HG03469 (cell line): ENCODE results near the gene PRRT3.

Experiments
- ATAC-seq: cut with Tn5 transposase; IDR thresholded peaks from one replicate; pipeline ENCODE4 v1.9.1; 2021; ENCODE audit warnings: mild to moderate bottlenecking, moderate library complexity, moderate number of reproducible peaks; ENCODE audit not compliant: unreplicated experiment

PRRT3 gene

DNA sequence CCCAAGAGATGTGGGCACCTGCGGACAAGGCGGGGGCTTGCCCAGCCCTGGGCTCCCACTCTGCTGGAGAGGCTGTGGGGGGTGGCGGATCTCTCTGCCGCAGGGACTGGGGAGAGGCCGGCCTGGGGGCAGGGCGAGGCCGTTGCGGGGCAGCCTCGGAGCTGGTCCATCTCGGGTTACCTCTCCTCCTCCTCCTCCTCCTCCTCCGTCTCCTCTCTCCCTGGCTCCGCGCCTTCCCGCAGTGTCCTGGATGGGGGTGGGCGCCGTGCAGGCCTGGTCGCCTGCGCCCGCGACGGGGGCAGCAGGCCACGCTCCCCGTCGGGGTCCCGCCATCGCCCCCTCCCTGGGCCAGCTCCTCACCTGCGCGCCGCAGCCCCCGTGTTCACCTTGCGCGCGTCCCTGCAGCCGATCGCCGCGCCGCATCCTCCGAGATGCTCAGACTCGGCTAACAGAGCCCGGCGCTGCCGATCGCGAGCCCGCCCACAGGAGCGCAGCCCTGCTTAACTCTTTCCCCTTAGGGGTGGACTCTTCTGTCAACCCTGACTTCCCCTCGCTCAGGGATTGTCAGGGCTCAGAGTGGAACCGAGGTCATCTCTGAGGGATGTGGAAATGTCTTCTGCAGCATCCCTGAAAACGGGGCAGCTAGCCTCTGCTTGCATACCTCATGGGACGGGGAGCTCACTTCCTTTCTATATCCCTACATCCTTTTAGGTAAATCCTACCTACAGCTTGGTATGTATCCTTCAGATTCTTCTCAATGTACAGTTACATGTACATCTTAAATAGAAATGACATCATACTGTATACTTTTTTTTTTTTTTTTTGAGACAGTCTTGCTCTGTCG lies at the start of gene PRRT3:
PRRT3 (minus strand) TSS at position 447 of the 844 bp plus-strand sequence. CDS start 2,293 bp downstream, outside the sequence.
- no peak for ATAC-seq

DNA sequence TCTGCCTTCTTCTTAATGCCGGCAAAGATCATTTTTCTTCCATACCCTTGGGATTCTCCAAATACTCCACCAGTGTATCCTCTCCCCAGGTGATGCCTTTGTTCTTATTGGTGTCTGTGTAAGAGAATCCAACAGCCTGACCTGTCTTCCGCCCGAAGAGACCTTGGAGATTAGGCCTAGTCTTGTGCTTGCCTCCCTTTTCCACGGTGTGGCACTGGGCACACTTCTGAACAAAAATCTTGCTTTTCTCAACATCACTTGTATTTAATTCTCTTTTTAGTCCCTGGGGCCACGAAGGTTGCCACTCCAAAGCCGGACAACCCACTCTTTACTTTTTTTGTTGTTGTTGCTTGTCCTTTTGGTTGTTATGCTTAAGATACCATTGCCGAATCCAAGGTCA lies 48.5 kb upstream of the PRRT3 start:
- no peak for ATAC-seq

DNA sequence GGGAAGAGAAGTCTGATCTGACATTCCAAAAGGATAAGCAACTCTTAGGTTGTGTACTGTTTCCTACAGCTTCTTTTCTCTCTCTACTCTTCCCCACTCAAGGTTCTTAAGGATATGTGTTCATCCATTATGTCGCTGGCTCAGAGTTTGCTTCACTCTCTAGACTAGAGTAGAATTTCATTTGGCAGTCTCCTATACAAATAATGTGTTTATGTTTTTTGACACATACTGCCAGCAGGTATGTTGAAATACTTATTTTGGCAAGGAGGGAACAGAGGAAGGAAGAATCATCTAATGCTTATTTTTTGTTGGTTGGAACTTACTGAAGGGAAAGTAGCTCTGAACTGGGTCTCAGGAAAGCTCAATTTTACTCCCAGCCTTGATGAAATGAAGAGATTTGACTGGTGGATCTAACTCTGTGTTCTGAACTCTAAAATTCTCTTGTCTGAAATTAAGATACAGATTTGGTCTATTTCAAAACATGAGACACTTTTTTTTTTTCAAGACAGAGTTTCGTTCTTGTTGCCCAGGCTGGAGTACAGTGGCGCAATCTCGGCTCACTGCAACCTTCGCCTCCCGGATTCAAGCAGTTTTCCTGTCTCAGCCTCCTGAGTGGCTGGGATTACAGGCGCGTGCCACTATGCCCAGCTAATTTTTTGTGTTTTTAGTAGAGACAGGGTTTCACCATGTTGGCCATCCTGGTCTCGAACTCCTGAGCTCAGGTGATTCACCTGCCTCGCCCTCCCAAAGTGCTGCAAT lies 42.1 kb upstream of the PRRT3 start:
- no peak for ATAC-seq

DNA sequence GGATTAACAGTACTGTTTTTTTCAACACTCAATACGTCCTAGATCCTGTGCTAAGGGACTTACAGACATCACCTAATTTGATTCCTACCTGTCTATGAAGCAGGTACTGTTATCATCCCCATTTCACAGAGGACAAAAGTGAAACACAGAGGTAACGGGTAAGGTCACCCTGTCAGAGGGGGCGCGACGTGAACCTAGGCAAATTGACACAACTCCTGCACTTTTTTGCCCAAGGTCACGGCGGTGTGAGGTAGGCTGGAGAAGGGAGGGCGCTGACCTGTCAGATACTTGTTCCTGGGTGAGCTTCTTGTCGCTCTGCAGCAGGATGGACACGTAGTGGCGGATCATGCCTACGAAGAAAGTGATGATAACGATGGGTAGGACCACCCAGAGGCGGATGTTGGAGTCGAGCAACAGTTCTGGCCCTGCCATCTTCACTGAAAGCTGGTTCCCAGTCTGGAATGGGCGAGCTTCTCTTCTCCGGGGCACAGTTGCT lies 34.1 kb upstream of the PRRT3 start:
- ATAC-seq = peak; percentile 18

DNA sequence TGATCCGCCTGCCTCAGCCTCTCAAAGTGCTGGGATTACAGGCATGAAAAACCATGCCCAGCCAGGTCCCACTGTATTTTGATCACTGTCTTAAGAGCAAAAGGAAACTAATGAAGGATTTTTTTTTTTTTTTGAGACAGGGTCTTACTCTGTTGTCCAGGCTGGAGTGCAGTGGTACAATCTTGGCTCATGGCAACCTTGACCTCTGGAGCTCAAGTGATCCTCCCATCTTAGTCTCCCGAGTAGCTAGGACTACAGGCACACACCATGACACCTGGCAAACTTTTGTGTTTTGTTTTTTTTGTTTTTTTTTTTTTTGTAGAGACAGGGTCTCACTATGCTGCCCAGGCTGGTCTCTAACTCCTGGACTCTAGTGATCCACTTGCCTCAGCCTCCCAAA lies 28.0 kb upstream of the PRRT3 start:
- ATAC-seq = no peak

DNA sequence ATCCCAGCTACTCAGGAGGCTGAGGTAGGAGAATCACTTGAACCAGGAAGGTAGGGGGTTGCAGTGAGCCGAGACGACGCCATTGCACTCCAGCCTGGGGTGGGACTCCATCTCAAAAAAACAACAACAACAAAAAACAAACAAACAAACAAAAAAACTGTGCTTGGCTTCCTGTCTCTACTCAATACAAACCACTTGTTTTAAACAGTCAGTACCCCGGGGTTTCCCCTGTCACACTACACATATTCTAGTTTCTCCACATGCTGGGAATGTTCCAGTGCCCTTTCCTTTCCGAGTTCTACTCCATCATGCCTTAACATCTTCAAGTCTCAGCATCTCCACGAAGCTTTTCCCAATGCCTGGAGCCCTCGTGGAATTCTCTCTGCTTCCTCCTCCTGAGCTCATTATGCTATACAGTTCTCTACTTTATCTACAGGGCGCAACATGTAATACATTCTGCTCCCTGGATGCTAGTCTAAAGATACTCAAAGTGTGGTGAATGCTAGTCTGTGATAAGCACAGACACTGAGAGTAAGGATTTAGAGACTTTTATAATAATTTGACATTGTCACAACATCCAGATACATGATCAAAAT lies 26.6 kb upstream of the PRRT3 start:
- ATAC-seq = no peak

DNA sequence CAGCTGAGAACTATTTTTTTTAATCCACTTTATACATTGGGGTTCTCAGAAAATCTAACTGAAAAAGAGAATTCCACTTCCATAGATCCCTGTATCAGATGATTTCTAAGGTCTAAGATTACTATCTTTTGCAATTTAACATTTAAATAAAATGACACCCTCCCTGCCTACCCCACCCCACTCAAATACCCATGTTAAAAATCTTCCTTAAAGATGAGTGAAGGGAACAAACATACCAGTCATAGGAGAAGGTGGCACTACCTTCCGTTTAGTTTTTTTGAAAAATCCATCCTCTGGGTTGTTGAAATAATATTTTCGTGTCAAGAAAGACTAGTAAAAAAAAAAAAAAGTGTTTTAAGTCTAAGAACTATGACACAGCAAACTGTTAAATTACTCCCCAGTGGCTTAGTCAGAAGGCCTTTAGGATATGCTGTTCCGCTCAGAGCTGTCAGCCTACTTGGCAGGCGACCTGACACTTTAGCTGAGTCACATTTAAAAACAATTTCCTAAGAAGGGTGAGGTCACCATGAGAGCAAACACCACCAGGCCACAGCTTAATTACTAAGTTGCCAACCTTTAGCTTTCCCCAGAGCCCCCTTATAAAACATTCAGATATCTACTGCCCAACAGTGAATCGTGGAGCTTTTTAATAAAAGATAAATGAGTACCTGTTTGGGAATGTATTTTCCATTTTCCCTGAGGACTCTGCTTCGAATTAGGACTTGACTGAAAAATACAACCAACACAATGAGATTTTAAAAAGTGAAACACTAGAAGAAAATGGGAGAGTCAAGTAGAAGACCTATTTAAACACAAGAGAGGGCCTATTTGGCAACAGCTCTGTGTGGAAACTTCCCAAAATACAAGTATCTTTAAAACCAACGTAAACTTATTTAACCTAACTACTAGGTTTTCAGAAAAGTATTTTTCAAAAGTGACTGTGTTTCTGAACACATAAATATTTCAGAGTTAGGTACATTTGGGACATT lies 24.8 kb upstream of the PRRT3 start:
- no peak for ATAC-seq

DNA sequence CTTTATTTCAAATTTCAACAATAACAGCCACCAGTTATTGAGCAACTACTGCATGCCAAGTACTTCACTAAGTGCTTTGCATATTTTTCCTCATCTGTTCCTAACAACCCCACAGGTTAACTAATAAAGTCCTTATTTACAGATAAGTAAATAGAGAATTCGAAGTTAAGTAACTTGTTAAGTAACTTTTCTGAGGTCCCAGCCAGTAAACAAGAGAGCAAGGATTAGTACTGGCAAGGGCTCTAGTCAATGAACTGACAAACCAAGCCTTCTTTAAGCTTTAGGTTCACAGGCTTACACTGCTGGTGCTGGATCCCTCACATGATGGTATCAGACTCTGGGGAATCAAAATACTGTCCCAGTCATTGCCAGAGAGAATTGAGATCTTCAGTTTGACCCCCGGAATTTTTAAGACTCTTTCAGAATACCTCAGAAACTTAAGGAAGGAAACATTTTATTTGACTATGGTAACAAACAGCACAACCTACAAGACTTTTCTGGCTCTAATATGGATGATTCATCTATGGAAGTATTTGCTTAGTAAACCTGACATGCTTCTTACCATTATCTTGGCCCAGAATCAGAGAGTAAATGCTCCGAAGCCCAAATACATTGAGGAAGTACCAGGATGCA lies 17.9 kb upstream of the PRRT3 start:
- ATAC-seq = no peak

DNA sequence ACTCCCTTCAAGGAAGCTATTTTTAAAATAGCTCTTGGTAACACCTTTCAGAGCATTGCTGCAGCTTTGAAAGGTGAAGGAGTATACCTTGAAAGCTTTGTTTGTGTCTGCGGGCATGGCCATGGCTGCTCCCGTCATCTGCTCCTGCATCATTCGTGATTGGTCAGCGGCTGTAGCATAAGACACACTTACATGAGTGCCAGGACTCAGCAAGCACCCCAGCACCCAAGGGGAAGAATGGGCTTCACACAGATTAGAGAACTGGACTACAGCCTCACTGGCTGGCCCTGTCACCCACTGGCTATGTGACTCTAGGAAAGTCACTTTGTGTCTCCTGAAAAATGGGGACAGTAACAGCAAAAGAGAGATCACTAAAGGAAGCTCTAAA lies 17.4 kb upstream of the PRRT3 start:
- no peak for ATAC-seq

DNA sequence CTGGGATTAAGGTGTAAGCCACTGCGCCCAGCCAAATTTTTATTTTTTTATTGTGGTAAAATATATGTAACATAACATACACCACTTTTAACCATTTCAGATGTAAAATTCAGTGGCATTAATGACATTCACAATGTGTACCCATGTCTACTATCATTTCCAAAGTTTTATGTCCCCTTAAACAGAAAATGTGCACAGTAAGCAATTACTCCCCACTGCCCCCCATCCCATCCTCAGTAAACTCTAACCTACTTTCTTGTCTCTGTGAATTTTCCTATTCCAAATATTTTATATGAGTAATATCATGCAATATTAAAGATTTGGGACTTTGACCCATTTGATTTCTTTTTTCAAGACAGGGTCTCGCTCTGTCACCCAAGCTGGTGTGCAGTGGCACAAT lies 14.6 kb upstream of the PRRT3 start:
- ATAC-seq = no peak

DNA sequence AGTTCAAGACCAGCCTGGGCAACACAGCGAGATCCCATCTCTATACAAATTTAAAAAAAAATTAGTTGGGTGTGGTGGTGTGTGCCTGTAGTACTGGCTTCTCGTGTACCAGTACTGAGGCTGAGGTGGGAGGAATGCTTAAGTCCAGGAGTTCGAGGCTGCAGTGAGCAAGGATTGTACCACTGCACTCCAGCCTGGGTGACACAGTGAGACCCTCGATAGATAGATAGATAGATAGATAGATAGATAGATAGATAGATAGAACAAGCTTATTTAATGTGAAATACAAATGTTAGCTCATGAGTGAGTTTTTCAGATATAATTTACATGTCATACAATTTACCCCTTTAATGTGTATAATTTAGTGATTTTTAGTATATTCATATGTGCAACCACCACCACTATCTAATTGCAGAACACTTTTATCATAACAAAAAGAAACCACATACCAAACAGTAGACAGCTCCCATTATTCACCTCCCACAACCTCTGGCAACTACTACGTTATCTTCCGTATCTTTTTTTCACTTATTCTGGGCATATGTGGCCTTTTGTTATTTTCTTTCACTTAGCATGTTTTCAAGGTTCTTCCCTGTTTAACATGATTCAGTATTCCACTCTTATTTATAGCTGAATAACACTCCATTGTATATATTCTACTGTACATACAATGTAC lies 13.1 kb upstream of the PRRT3 start:
- no peak for ATAC-seq

DNA sequence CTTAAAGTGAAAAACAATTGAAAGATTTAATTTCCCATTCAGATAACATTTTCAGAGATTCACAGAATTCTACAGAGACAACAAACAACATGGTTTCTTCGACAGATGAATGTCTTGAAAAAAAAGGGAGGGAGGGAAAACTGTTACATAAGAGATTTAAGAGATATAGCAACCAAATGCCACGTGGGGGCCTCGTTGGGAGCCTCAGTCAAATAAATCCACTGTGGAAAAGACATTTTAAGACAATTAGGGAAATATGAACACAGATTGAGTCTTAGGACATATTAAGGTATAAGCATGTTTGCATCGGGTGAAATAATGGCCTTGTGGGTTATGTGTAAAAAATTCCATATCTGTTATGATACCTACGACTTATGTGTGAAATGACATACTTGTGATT lies 5.0 kb upstream of the PRRT3 start:
- ATAC-seq = no peak

DNA sequence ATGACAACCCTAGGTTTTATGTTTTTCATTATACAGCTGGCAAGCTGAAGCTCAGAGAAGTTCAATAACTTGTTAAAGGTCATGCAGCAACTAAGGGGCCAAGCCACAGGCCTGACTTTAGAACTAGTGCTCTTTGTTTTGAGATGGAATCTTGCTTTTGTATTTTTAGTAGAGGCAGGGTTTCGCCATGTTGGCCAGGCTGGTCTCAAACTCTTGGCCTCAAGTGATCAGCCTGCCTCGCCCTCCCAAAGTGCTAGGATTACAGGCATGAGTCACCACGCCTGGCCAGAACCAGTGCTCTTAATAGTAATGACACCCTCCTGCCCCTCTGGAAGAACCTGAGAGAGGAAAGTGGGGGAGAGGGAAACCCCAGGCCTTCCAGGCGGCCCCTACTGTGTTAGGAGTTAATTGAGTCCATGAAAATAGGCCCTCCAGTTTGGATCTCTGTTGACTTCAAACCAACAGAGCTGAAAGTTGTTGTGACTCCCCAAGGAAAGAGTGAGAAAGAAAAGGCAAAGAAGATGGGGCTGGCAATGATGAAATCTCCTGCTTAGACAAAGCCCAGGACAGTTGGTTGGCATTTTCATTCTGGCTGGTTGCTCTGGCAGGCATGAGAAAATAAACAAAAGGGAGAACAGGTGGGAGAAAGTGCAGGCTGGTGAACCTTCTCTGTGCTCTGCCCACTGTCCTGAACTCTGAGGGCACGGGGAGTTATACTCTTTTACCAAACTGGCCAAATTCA lies 3.6 kb upstream of the PRRT3 start:
- ATAC-seq = no peak

DNA sequence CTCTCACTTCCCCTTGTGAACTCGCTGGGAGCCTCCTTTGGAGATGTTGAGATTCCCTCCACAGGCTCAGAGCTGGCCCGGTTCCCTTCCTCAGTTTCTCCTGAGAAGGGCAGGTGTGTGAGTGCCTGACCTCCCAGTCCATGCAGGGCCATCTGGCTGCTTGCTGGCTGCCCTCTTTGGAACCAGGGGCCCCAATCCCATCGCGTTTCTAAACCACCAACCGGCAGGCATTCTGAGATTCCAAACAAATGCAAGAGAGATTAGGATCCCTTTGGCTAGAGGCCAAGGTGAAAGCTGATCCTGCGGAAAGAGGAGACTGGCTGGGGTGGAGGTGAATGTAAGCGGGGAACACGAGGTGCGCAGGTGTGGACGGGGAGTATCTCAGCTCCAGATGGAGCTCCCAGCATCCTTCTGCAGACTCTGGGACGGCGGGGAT lies 2.9 kb upstream of the PRRT3 start:
- ATAC-seq = no peak

DNA sequence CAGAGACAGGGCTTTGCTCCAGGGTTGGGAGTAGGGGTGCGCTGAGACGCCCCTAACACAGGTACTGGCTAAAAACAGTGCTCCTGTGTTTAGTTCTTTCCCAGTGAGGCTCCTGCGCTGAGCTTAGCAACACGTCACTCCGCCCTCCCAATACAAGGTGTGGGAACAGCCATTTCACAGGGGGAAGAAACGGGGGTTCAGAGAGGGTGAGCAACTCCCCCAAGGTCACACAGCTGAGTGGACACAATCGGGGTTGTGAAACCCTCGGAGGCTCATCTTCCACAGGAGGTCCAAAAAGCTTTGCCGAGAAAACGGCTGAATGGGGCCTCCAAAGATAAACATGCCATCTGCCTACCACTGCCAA lies 628 bp downstream of the PRRT3 start:
- ATAC-seq = no peak

DNA sequence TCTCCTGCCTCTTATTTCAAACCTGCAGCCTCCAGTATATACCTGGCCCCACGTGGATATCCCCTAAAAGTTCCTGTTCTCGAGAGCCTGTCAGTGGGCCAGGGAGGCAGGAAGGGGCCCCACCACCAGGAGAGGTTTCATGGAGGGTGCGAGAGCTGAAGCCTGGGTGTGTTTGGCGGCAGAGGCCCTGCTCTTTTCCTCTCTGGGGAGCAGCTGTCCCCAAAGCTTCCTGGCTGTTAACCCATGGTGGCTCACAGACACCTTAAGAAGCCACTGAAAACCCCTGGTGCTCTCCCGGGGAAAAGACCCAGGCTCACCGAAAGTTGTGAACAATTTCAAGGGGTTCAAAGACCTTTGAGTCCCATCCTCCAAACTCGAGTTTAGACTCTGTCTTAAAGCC lies 1.1 kb downstream of the PRRT3 start:
- no peak for ATAC-seq

DNA sequence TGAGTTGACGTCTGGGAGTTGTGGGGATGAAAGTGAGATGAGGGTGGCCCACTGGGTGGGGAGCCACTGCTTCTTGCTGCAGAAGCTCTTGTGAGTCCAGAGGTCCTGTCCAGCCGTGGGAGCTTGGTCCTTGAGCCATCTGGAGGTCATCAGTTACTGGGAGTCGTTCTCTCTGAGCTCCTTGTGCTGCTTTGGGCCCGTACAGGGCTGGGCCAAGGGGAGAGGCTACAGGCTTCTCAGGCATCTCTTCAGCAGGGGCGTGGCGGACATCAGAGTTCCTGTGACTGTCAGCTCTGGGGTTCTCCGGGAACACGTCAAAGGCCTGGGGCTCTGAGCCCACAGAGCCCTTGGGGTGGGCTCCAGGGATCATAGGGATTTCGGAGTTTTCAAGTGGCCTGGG lies 2.6 kb downstream of the PRRT3 start:
- no peak for ATAC-seq

DNA sequence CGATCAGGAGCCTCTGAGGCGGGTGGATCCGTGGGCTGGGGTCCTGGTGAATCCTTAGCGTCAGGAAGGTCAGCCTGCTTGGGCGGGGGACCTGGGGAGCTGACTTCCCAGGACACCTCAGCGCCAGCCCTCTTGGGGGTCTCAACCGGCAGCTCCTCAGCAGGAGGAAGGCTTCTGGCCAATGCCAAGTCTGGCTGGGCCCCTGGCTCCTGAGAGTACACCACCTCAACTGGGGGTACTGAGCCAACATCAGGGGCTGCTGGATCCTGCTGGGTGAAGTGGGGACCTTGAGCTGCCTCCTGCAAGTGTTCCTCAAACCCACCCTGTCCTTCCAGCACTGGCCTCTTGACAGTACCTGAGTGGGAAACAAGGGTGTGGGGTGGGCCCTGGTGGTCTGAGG lies 3.1 kb downstream of the PRRT3 start:
- ATAC-seq = no peak

DNA sequence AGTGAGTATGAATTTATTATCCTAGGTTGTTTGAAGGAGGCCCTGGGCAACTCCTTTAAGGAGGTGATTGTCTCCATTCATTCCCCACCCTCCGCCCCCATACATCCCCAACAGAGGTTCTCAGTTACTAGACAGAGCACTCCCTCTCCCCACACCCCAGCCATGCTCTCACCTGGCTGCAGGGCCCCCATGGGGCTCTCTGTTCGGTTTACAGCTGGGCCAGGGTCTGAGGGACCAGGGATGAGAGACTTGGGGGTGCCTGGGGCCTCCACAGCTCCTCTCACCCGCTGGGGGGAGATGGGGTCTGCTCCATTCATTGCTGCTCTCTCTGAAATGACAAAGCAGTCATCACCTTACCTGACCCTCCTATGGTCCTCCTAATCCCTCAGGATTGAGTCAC lies 3.6 kb downstream of the PRRT3 start:
- no peak for ATAC-seq
